ENCODE measurements around the gene TNNC2.

GRCh38 chr20:45810191-45810970 is 16.7 kb downstream of the TNNC2 start:
- TF ChIP-seq EP300 (IDR thresholded peaks at IDR 0.05), result no peak
- no peak for TF ChIP-seq CTCF (IDR thresholded peaks at IDR 0.05)
- no peak for TF ChIP-seq POLR2AphosphoS5 (IDR thresholded peaks at IDR 0.05)
